NOMO-1 treated with dmso at 0.1 percent for 144 hours (cell line): ENCODE results near the gene NLK.
"Not testable (repeated sequence)": the region's sequence is repeated elsewhere in the genome, so short reads cannot be mapped to it uniquely, and the experiment has no call there.

ENCODE experiments used
- DNase-seq: peaks from one replicate; lab custom pipeline; 2025; ENCODE audit not compliant: unreplicated experiment; lab: John Stamatoyannopoulos, UW

The NLK gene

DNA sequence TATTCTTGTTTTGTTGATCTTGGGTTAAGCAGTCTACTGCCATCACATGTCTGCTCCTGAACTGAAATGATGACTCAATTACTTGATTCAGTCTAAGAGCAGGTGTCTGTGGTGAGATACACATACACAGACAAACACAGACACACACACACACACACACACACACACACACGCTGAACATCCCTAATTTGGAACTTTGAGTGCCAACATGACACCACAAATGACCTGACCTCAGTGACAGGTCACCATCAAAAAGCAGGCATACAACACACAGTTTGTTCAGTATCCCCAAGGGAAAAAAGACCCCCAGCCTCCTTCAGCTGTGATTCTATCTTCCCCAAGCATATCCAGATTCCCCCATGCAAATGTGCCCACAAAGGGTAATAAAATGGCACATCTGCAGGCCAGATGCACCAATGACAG, 146.4 kb downstream of the NLK start:
- DNase-seq = no peak

DNA sequence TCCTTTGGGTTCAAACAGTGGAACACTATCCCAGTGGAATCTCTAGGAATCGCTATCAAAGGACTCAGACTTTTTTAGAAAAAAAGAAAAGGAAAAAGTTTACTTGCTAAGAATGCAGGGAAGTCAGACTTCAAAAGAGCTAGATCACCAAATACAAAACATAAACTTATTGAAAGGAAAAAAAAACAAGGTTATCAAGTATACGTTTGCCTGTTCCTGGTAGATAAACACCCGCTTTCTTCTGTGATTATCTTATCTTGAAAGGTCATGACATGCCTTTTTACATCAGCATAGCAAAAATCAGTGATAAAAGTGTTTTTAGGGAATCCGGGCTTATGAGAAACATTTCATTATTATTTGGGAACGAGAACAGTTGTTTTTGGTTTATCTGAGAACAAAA, 147.2 kb downstream of the NLK start:
- DNase-seq = no peak

DNA sequence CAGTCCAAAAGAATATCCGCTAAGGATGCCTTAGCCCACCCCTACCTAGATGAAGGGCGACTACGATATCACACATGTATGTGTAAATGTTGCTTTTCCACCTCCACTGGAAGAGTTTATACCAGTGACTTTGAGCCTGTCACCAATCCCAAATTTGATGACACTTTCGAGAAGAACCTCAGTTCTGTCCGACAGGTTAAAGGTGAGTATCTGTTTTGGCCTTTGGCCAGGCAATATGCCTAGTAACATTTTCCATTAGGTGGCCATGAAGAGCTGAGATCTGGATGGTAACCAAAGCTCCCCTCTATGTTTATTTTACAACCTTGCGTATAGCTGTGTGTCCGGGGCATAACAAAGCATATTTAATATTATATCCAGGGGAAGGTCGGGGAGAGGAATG, 148.5 kb downstream of the NLK start:
- DNase-seq = no peak

DNA sequence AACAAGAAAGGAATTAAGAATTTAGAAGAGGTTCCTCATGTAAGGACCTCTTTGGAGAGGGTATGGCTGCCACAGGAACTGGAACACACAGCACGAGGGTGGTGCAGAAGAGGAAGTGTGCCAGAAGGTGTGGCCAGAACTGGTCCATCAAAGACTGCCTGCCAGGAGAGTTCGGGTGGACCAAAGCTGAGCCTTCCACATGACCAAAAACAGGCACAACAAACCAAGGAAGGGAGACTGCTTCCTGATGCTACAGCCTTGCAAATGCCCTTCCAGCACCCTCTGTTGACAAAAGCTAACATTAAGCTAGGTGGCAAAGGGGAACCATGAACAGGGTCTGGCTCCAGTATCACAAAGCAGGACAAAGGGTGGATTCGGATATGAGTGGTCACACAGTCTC, 150.8 kb downstream of the NLK start:
- peak; percentile 34 for DNase-seq

DNA sequence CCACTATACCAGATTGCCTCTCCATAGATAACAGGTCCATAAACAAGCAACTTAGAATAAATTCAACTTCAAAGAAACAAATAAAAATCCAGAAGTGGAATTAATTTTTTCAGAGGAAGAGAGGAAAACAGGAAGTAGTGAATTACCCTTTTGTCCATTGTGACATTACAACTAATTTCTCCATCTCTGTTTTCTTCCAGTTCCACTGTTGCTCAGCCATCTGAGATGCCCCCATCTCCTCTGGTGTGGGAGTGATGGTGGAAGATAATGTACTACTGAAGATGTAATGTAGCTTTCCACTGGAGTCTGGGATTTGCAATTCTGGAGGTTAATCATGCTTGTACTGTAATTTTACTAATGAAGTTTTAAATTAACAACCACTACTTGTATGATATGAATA, 151.9 kb downstream of the NLK start:
- no peak for DNase-seq

DNA sequence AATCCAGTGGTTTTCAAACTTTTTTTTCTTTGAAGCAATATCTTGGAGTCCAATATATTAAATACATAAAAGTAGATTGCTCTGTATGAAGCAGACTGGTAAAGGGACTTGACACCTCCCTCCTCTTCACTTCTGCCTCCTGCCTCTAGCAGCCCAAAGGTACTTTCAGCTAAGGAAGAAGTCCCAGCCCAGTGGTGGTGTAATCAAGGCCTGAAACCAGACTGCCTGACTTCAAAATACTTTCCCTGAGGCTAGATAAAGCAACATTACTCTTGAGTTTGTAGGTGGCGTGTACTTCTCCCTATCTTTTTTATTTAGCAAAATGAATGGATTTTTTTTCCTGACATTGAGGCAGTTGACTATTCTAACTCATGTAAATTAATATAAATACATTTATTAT, 154.2 kb downstream of the NLK start:
- no peak for DNase-seq

DNA sequence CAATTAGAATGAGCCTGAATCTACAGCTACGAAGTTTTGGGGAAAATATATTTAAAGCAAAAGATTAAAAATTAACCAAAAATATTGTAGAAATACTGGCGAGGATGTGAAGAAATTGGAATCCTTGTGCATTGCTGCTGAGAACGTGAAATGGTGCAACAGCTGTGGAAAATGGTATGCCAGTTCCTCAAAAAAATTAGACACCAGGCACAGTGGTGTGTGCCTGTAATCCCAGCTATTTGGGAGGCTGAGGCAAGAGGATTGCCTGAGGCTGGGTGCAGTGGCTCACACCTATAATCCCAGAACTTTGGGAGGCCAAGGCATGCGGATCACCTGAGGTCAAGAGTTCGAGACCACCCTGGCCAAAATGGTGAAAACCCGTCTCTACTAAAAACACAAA, 156.6 kb downstream of the NLK start:
- no peak for DNase-seq

DNA sequence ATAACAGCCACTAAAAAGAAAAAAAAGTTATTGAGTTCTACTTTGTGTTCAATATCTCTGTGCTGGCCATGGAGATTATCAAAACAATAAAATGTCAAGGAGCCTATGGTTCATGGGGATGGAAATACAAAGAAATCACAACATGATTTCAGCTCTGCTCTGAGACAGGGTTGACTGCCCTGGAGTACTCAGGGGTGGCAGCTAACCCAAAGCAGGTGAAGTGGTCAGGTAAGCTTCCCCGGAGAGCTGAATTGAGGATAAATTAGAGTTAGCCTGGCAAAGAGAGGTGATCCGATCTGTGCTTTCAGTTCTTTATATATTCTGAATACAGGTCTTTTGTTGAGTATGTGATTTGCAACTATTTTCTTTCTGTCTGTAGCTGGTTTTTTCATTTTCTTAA, 157.3 kb downstream of the NLK start:
- no peak for DNase-seq

DNA sequence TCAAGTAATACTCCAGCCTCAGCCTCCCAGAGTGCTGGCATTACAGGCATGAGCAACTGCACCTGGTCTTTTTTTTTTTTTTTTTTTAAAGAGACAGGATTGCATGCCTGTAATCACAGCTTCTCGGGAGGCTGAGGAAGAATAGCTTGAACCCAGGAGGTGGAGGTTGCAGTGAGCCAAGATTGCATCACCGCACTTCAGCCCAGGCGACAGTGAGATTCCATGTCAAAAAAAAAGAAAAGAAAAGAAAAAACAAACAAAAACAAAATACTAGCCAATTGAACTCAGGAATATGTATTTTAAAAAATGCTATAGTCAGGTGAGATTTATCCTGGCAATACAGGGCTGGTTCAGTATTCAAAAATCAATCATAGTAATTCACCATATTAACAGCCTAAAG, 158.8 kb downstream of the NLK start:
- DNase-seq = no peak

DNA sequence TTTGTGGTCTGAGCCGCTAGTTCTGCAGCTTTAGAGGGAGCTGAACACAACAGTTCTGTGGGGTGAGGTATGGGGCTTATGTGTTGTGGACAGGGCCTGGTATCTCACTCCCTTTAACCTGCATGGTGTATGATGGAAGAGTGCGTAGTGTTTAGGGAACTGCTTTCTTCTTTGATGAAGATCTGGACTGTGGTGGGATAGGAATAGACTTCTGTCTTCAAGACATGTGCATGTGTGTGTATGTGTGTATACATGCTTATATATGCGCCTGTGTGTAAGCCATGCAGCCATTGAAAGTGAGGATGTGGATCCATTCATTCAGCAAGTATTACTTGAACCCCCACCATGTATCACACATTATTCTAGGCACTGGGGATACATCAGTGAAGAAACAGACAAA, 161.8 kb downstream of the NLK start:
- DNase-seq = no peak

DNA sequence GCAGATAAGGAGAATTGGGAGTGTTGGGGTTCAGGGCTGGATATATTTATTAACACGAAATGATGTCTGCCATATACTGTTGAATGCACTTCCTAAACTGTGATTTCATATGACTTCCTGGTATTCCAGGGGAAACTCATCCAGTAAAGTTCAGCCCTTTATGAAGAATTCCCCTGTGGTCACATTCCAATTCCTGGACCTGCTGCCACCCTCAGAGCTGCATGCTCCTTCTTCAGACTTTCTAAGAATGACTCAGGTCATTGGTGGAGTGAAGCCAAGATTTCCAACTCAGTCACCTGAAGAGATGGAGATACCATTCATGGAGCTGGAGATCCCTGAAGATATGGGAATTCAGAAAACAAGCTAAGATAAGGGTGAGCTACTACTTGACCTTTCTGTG, 162.3 kb downstream of the NLK start:
- no peak for DNase-seq

DNA sequence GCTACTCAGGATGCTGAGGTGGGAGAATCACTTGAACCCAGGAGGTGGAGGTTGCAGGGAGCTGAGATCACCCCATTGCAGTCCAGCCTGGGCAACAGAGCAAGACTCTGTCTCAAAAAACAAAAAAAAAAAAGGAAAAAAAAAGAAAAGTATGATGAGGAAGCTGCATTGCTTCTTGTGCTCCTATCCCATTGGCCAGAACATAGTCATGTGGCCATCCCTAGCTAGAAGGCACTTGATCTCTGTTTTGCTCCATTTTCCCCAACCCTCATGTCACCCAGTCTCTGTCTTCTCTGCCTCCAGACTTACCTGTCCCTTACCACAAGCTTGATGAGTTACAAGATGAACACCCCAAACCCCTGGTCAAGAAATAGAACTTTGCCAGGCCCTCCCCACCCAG, 163.8 kb downstream of the NLK start:
- DNase-seq = no peak

DNA sequence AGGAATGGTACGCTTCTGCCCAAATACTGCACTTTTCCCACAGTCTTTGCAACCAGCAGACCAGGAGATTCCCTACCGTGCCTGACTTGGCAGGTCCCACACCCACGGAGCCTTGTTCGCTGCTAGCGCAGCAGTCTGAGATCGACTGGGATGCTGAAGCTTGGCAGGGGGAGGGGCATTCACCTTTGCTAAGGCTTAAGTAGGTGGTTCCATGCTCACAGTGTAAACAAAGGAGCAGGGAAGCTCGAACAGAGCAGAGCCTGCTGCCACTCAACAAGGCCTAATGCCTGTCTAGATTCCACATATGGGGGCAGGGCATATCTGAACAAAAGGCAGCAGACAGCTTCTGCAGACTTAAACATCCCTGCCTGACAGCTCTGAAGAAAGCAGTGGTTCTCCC, 169.3 kb downstream of the NLK start:
- no peak for DNase-seq

DNA sequence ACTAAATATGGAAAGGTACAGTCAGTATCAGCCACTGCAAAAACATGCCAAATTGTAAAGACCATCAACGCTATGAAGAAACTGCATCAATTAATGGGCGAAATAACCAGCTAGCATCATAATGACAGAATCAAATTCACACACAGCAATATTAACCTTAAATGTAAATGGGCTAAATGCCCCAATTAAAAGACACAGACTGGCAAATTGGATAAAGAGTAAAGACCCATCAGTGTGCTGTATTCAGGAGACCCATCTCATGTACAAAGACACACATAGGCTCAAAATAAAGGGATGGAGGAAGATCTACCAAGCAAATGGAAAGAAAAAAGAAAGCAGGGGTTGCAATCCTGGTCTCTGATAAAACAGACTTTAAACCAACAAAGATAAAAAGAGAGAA, 171.1 kb downstream of the NLK start:
- DNase-seq = not testable (repeated sequence)

DNA sequence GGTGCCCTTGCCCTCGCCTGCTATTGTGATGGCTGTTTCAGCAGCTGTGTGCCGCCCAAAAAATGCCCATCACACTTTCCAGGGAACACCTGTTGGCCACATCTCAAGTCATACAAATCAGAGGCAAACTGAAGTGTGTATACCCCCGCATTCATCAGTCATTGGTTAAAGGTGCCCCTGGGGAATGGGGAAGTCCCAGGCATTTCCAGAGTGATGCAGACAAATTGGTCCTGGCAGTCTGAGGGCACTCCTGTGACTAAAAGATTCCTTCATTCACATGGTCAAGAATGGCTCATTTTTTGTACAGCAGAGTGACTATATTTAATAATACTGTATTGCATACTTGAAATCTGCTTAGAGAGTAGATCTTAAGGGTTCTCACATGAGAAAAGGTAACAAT, 173.6 kb downstream of the NLK start:
- no peak for DNase-seq

DNA sequence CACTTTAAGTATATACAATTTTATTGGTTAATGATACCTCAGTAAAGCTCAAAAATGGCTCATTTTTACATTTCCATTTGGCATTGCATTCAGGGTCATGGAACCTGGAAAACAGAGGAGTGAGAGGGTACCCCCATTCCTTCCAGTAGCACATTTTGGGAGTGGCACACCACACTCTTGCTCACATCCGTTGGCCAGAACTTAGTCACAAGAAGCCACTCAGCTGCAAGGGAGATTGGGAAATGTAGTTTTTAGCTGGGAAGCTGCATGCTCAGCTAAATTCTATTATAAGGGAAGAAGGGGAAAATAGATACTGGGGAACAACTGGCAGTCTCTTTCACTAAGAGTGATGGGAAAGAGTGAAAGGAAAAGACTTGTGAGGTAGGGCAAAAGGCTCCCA, 174.1 kb downstream of the NLK start:
- peak; percentile 17 for DNase-seq

DNA sequence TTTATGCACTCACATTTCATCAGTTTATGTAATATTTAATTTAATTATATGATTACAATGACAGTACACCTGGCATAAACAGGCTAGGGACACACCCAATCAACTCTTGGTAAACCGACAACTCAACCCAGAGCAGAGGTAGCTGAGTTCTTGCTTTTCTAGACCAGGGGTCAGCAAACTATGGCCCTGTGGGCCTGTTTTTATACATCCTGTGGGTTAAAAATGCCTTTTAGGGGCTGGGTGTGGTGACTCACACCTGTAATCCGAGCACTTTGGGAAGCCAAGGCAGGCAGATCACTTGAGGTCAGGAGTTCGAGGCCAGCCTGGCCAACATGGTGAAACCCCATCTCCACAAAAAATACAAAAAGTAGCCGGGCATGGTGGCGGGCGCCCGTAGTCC, 177.3 kb downstream of the NLK start:
- no peak for DNase-seq

DNA sequence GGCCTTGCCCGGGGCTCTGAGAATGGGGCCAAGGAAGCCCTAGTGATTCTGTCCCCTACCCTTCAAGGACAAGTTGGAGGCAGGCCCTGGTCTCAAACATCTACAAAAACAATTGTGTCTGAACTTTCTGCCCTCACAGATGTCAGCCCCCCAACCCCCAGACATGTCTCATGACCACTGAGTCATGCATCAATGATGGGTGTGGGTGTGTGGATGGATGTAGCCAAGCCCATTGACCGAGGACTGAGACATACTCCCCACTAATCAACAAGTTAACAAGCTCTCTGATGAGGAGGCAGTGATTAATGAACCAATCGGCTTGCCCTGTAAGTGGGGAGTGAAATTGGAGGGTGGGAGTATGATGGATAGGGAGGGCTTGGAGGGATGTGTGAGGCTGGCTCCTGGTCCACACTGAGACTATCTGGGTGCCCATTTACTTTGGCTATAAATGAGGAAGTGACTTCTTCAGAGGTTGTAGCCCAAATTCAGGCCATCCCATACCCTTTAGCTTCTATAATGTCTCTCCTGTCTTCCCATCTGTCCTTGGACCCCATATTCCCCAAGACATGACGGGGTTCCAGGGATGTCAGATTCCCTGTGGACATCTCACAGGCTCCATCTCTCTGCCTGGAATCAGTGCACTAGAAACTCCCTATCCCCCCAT, 179.4 kb downstream of the NLK start:
- no peak for DNase-seq

DNA sequence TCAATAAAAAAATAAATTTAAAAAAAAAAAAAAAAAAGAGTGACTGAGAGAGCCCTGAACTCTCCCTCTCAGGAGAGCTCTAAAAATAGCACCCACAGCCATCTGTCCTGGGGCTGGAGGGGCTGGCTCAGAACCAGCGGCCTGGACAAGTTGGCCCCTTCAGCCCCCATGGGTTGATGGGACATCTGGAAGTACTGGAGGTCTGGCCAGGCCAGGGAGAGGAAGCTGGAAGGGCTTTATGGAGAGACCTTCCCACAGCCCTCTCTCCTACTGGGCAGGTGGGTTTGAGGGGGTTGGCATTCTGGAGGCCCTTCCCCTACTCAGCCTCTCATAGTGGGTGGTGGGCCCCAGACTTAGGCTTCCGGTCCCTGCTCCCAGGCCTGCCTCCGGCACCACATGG, 182.8 kb downstream of the NLK start:
- DNase-seq = no peak

DNA sequence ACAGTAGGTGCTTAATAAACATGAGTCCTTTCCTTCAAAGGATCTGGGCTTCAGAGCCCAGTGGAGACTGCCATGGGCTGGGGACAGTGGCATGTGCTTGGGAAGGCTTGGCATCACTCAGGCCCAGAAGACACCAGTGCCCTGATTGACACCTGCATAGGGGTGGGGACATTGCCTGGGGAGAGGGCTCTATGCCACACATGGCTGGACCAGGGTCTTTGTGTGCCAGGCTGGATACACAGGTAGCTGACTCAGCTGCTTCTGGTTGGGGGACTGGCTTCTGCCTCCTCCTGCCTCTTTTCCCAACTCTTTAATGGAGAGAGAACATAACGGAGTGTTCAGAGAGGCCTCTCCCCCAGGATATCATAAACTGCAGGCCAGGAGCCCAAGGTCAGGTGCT, 183.4 kb downstream of the NLK start:
- no peak for DNase-seq

DNA sequence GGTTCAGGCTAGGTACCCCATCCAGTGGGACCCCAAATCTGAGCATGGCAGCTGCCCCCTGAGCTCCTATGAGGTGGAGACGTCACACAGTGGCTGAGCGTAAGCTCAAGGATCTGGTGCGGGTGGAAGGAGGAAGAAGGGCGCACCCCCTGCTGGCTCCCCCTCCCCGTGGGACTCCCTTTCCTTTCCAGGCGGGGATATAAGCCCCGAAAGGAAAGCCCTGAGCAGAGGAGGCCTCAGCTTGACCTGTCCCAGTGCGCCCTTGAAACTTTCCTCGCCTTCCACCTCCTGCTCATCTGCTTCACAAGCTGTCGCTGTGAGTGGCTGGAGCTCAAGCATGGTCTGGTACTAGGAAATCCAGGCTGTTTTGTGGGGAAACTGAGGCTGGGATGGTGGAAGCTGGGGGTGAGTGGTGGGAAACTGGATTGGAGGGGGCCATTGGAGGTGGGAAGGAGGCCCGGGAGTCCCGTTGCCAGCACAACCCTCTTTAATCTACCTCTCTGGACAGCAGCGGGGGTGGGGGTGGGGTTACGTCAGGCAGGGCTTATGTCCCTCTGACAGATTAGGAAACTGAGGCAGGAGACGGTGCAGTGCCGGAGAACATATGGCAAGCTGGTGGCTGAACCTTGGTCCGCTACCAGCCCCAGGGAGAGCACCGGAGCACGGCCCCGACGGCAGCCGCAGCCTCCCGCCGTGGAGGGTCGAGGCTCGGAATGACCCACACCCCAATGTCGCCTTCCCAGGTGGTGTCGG, 184.3 kb downstream of the NLK start:
- DNase-seq = no peak

DNA sequence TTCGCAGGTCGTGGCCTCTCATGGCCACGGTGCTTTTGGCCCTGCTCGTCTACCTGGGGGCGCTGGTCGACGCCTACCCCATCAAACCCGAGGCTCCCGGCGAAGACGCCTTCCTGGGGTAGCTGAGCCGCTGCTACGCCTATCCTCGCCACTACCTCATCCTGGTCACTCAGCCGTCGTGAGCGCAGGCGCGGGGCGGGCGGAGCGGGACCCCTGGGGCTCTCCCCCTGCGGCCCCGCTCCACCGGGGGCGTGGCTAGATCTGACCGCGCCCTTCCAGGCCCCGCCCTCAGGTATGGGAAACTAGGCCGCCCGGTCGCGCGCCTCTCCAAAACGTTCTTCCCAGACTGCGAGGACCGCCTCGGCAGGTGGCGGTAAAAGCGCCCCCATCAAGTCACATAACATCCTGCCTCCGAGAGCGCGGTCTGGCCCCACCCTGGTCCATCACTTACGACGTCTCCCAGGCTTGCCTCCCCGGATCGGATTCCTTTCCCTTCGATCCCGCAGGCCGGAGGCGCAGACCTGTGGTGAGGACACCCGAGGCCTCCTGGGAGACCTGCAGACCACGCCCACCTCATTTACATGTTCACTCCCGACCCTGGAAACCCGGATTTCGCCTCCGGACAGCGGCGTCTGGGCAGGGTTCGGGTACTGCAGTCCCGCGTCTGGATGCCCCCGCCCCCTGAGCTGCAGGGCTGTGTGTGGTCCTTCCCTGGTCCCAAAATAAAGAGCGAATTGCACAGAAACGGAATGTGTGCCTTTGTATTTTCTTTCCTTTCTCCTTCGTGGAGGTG, 185.0 kb downstream of the NLK start:
- peak; percentile 55 for DNase-seq
